Measurements from ENCODE around the gene CYB5D1.
"Not testable (repeated sequence)": the region's sequence is repeated elsewhere in the genome, so short reads cannot be mapped to it uniquely, and the experiment has no call there.

CYB5D1 gene, protein sequence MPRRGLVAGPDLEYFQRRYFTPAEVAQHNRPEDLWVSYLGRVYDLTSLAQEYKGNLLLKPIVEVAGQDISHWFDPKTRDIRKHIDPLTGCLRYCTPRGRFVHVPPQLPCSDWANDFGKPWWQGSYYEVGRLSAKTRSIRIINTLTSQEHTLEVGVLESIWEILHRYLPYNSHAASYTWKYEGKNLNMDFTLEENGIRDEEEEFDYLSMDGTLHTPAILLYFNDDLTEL

GRCh38 chr17:7857713-7858521 is at the start of gene CYB5D1:
CYB5D1 (plus strand) TSS chr17:7858003; CDS start chr17:7858135, 132 bp downstream.
- DNase-seq (ENCODE audit: low read depth) = peak; percentile 70

DNA sequence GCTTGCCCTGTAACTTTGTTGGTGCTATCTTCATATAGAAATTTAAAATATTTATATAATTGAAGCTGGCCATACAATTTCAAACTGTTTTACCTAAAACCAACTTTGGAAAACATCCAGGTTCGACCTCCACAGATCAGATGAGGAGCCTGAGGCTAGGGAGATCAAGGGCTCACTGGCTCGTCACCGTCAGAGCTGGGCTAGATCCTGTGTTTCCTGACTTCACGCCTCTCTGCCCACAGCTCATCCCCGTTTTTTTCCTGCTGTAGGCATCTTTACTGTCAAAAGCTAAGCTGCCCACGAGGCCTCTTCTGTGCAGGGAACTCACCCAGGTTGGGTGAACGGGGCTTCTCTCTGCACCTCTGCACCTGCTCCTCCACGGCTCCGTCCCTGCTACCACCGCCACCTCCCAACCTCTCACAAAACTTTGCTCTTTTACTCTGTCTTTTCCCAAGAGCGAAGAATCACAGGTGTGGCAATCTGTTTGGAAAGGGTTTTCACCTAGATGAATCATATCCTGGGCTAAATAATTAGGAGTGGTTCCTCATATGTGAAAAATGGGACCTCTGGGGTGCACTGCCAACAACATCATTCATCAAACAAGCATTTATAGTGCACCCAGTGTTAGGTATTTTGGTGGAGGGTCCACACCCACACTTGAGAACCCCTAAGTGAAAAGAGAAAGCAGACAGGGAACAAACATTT is 48.6 kb upstream of the CYB5D1 start:
- DNase-seq (ENCODE audit: low read depth) = no peak

DNA sequence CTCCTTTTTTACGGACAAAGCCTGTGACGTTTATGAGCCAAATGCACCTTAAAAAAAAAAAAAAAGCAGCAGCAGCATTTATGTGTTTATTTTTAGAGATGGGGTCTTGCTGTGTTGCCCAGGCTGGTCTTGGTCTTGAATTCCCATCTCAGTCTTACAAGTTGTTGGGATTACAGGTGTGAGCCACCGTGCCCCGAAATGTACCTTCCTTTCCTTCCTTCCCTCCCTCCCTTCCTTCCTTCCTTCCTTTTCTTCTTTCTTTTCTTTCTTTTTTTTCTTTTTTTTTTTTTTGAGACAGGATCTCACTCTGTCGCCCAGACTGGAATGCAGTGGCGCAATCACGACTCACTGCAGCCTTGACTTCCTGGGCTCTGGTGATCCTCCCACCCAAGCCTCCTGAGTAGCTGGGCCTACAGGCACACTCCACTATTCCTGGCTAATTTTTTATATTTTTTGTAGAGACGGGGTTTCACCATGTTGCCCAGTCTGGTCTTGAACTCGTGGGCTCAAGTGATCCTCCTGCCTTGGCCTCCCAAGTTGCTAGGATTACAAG is 47.9 kb upstream of the CYB5D1 start:
- not testable (repeated sequence) for DNase-seq (ENCODE audit: low read depth)

DNA sequence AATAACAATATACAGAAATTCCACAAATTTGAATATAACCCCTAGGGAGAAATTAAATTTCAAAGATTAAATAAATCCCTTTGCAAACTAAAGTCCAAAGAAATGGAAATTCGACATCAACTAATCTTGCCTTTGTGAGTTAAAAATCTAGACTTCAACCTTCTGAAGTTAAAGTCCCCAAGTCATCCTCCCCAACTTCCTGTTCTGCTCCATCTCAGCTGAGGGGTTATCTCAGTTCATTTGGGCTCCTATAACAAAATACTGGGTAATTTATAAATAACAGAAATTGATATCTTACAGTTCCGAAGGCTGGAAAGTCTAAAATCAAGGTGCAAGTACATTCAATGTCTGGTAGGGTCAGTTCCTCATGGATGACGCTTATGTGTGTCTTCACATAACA is 46.6 kb upstream of the CYB5D1 start:
- DNase-seq (ENCODE audit: low read depth) = no peak

GRCh38 chr17:7814969-7815368 is 42.8 kb upstream of the CYB5D1 start:
- no peak for DNase-seq (ENCODE audit: low read depth)

GRCh38 chr17:7816926-7817642 is 40.7 kb upstream of the CYB5D1 start:
- no peak for DNase-seq (ENCODE audit: low read depth)

DNA sequence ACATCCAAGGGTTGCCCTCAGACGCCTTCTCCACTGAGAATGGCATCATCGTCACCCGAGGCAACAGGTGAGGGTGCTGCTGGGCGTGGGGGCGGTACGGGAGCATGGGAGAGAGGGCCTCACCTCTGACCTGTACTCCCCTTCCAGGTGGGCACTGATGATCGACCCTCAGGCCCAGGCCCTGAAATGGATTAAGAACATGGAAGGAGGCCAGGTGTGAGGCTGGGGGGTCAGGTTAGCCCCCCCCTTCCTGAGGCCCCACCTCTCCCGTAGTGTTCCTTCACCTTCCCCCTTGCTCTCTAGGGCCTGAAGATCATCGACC is 40.2 kb upstream of the CYB5D1 start:
- no peak for DNase-seq (ENCODE audit: low read depth)

DNA sequence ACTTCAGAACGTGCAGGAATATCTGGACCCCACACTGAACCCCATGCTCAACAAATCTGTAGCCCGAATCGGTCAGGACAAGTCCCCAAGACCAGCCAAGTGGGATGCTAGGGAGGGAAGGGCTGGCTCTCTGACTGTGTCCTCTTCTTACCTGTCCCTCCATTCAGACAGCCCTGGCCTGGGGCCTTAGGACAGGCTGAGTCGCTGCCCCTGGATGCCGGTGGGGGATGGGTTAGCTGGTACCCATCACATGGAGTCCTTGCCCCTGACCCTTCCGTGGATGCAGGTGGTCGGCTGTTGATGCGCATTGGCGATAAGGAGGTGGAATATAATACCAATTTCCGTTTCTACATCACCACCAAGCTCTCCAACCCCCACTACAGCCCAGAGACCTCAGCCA is 39.8 kb upstream of the CYB5D1 start:
- DNase-seq (ENCODE audit: low read depth) = no peak

- no peak for DNase-seq (ENCODE audit: low read depth)
These were observed 38.8 kb upstream of the CYB5D1 start for GRCh38 chr17:7818746-7819645.

DNA sequence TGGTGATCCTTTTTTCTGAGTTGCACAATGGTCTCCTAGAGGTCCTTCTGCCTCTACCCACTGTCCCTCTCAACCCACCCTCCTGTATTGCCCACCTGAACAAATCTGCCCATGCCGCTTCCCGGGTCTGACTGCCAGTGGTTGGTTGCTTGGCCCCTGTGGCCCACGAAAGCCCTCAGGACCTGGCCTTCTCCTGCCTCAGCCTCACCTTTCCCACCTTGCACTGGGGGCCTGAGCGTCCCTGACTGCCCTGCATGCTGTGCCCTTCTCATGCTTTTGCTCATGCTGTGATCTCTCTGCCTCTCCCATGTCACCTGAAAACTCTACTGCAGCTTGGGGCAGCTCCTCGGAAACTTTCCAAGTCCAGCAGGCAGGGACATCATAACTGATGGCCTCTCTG is 37.6 kb upstream of the CYB5D1 start:
- DNase-seq (ENCODE audit: low read depth) = no peak

- no peak for DNase-seq (ENCODE audit: low read depth)
These were observed 35.7 kb upstream of the CYB5D1 start for GRCh38 chr17:7822126-7822525.

- DNase-seq (ENCODE audit: low read depth) = no peak
These were observed 34.2 kb upstream of the CYB5D1 start for GRCh38 chr17:7823581-7824001.

DNA sequence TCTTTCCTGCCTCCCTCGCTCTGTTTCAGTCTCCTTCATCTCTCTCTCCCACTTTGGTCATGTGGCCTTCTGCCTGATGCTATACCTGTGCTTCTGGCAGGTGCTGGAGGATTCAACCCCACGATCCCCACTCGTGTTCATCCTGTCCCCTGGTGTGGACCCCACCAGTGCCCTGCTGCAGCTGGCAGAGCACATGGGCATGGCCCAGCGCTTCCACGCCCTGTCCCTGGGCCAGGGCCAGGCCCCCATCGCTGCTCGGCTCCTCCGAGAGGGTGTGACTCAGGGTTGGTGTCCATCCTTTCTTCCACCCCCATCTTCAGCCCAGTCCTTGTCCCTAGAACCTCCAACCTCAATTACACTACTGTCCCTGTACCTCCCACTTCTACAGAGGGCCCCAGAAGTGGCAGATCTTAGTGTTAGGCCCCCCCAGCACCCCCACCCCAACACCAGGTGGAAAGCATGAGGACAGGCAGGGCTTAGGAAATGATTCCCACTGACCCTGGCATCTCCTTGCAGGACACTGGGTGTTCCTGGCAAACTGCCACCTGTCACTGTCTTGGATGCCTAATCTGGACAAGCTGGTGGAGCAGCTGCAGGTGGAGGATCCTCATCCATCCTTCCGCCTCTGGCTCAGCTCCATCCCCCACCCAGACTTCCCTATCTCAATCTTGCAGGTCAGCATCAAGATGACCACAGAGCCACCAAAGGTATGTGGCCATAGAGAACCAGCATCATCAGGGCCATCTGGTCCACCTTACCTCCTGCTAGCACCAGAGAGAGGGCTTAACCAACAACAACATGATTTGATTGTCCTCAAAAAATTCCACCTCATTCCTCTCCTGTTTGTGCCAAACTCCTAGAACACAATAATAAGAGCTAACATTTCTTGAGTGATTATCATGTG is 33.5 kb upstream of the CYB5D1 start:
- DNase-seq (ENCODE audit: low read depth) = no peak

- DNase-seq (ENCODE audit: low read depth) = no peak
These were observed 32.4 kb upstream of the CYB5D1 start for GRCh38 chr17:7825206-7825990.

DNA sequence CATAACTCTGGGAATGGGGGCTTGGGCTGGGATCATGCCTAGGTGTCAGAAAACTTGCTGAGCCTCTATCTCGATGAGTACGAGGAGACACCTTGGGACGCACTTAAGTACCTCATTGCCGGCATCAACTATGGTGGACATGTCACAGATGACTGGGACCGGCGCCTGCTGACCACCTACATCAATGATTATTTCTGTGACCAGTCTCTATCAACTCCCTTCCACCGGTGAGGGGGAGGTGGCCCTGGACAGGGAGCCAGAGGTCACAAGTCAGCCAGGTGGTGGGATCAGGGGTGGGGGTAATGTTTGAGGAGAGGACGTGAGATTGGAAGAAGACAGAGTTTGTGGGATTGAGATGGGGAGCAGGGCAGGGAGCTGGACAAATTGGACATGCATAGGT is 27.2 kb upstream of the CYB5D1 start:
- DNase-seq (ENCODE audit: low read depth) = no peak

GRCh38 chr17:7831233-7831632 is 26.6 kb upstream of the CYB5D1 start:
- no peak for DNase-seq (ENCODE audit: low read depth)

DNA sequence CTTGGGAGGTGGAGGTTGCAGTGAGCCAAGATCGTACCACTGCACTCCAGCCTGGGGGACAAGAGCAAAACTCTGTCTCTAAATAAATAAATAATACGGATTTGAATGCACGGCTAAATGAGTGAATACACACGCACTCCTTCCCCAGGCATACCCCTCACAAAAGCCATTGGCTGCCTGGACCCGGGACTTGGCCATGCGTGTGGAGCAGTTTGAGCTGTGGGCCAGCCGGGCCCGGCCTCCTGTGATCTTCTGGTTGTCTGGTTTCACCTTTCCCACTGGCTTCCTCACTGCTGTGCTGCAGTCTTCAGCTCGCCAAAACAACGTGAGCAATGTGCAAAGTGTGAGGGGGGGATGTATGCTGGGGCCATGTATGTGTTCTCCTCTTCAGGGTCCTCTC is 25.4 kb upstream of the CYB5D1 start:
- DNase-seq (ENCODE audit: low read depth) = no peak

- DNase-seq (ENCODE audit: low read depth) = no peak
These were observed 24.6 kb upstream of the CYB5D1 start for GRCh38 chr17:7833011-7833794.

All from HS-27A (cell line).